HG02943 (cell line): ENCODE results near the gene RMND5B.

ENCODE experiments used
- ATAC-seq: cut with Tn5 transposase; IDR thresholded peaks from one replicate; pipeline ENCODE4 v1.9.1; 2021; ENCODE audit warnings: mild to moderate bottlenecking, low read depth, moderate library complexity; ENCODE audit not compliant: unreplicated experiment

Gene RMND5B

DNA sequence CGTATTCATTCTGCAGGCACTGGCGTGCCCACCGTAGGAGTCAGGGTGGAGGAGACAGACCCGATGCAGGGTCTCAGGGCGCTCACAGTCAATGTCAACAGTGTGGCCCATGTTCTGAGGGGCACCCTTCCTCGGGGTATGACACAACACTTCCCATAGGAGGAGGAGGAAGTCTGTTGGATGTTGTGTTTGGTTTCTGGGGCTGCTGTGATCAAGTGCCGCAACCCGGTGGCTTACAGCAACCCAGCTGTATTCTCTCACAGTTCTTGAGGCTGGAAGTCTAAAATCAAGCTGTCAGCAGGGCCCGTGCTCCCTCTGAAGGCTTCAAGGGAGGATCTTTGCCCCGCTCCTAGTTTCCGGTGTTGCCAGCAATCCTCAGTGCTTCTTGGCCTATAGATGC, 67.9 kb downstream of the RMND5B start:
- no peak for ATAC-seq

DNA sequence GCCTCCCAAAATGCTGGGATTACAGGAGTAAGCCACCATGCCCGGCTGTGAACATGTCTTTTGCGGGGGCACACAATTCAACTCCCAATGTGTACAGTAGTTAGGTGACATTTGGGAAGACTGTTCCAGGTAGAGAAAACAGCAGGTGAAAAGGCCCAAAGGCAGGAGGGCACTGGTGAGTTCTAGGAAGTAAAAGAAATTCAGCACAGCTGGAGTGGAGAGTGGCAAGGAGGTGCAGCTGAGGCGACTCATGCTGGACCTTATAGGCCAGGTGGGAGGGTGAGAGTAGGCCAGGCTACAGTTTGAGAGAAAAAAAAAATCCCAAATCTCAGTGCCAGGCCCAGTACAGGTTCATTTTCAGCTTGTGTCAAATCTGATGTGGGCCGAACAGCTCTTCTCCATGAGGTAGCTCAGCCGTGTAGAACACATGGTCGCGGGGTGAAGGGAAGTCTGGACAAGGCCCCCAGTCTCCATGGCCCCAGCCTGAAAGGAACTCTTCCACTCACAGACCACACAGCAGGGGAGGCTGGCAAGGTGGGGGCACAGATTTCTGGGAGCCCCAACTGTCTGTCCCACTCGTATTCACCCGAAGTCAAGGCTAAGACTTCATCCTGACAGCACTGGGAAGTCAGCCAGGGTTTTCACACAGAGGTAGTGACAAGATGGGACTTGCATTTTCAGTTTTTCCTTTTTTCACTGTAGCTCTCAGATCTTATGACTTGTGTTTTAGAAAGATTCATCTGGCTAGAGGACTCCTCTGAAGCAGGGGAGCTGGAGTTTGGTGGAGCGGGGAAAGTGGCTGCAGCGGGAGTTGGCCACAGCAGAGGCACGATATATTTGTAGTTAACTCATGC, 69.0 kb downstream of the RMND5B start:
- no peak for ATAC-seq
